Measurements from ENCODE around the gene ADI1. TPM values are rescaled to one million over a fixed set of nuclear protein-coding genes. Genes with fewer than 3 reads are reported as not detected.

The ADI1 gene
- total RNA-seq, 4 donors from 2014 or later, result 43.7 to 207 (median 71.0) TPM

DNA sequence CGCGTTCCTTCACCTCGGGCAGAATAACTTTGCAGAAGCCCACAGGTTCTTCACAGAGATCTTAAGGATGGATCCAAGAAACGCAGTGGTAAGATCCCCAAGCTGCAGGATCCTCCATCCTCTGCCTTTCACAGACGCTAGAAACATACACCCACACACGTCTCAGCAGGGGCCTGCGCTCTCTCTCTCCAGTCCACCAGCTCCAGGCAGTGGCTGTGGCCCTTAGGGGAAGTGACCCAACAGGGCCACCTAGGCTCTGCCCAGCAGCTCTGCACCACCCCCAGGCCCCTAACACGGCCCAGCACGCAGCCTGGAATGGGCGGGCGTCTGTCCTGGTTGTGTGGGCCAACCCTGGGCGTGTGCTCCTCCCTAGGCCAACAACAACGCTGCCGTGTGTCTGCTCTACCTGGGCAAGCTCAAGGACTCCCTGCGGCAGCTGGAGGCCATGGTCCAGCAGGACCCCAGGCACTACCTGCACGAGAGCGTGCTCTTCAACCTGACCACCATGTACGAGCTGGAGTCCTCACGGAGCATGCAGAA, 40.4 kb downstream of the ADI1 start:
- Histone ChIP-seq H3K9me3 (no peaks in the 10 kb centered on the region), H3K36me3 (peaks cover 0 to 28% (median 0%) of the 10 kb centered on the region in 3 donors), H3K27me3 (no peaks in the 10 kb centered on the region), H3K27ac (no peak overlapping the region), H3K4me3 (no peak overlapping the region), H3K4me1 (peaks cover 0 to 5% (median 0%) of the 10 kb centered on the region in 4 donors)
- DNase-seq, result no peak
- TF ChIP-seq, protein P1, sequence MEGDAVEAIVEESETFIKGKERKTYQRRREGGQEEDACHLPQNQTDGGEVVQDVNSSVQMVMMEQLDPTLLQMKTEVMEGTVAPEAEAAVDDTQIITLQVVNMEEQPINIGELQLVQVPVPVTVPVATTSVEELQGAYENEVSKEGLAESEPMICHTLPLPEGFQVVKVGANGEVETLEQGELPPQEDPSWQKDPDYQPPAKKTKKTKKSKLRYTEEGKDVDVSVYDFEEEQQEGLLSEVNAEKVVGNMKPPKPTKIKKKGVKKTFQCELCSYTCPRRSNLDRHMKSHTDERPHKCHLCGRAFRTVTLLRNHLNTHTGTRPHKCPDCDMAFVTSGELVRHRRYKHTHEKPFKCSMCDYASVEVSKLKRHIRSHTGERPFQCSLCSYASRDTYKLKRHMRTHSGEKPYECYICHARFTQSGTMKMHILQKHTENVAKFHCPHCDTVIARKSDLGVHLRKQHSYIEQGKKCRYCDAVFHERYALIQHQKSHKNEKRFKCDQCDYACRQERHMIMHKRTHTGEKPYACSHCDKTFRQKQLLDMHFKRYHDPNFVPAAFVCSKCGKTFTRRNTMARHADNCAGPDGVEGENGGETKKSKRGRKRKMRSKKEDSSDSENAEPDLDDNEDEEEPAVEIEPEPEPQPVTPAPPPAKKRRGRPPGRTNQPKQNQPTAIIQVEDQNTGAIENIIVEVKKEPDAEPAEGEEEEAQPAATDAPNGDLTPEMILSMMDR (IDR thresholded peaks at IDR 0.05), result no peak
- no peak for TF ChIP-seq POLR2A (IDR thresholded peaks at IDR 0.05)

DNA sequence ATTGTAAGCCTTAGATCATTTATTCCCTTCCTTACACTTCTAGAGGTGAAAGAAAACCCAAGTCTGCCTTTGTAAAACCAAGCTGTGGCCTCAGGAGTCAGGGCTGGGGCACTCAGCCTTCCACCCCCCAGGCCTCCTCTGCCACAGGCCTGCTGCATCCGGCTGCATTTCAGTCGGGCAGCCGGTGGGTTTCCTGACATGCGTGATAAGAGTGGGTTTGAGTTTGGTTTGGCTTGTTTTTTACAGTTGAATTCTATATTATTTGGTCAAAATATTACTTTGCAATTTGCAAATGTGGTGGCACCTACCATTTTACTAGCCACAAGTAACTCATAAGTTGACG, 42.4 kb downstream of the ADI1 start:
- Histone ChIP-seq H3K27ac (no peak overlapping the region), H3K27me3 (no peaks in the 10 kb centered on the region), H3K36me3 (peaks cover 0 to 41% (median 0%) of the 10 kb centered on the region in 3 donors), H3K4me1 (no peaks in the 10 kb centered on the region), H3K4me3 (no peak overlapping the region), H3K9me3 (no peaks in the 10 kb centered on the region)
- no peak for DNase-seq
- no peak for TF ChIP-seq POLR2A (IDR thresholded peaks at IDR 0.05)
- TF ChIP-seq, protein P1 (IDR thresholded peaks at IDR 0.05), result no peak

DNA sequence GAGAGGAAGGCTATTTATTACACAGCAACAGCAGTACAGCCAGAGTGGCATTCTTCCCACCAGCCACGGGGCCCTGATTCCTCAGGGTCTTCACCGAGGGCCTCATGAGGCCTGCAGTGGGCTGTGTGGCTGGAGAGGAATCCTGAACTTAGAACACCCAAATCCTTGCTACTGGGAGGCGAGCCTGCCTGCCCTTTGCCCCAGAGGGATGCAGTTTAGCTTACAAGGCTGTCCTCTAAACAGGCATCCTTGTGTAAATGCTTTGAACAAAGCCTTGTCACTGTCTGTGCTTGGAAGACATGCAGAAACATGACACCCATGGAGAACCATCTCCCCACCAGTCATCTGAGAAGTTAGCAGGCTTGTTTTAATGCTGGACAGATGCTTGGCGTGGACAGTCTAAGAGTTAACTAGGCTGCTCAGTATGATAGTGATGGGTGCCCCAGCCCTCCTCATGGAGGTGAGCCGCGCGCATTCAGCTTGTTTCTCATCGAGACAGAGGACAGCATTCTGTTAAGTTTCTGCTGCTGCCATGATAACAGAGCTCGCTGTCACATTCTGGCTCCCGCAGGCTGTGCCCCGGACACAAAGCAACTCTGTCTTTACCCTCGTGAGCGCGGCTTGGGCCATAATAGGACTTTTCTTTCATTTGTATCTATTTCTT, 42.9 kb downstream of the ADI1 start:
- Histone ChIP-seq H3K4me3 (no peak overlapping the region), H3K4me1 (no peaks in the 10 kb centered on the region), H3K36me3 (peaks cover 0 to 45% (median 0%) of the 10 kb centered on the region in 3 donors), H3K27ac (no peak overlapping the region), H3K27me3 (no peaks in the 10 kb centered on the region), H3K9me3 (no peaks in the 10 kb centered on the region)
- no peak for DNase-seq
- TF ChIP-seq POLR2A (IDR thresholded peaks at IDR 0.05), result no peak
- TF ChIP-seq, protein P1 (IDR thresholded peaks at IDR 0.05), result no peak

DNA sequence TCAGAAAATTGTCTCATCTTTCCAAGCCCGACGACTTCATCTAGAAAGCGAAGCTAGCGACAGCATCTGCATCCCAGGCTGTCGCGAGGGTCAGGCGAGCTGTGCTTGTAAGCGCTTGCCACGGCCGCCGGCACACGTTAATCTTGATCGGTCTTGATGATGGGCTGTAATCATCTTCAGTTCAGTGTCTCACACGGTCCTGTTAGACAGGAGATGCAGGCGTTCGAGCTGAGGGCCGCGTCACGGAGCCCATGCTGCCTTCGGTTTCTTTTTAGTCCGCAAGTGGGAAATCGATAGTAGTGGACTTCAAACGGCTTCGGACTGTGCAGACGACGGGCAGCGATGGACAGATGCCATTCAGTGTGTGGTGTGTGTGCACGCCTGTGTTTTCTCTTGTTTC, 43.6 kb downstream of the ADI1 start:
- TF ChIP-seq, protein P1 (IDR thresholded peaks at IDR 0.05), result no peak
- TF ChIP-seq POLR2A (IDR thresholded peaks at IDR 0.05), result no peak
- Histone ChIP-seq H3K36me3 (peaks cover 0 to 45% (median 0%) of the 10 kb centered on the region in 3 donors), H3K4me1 (no peaks in the 10 kb centered on the region), H3K9me3 (no peaks in the 10 kb centered on the region), H3K4me3 (no peak overlapping the region), H3K27ac (no peak overlapping the region), H3K27me3 (no peaks in the 10 kb centered on the region)
- no peak for DNase-seq

DNA sequence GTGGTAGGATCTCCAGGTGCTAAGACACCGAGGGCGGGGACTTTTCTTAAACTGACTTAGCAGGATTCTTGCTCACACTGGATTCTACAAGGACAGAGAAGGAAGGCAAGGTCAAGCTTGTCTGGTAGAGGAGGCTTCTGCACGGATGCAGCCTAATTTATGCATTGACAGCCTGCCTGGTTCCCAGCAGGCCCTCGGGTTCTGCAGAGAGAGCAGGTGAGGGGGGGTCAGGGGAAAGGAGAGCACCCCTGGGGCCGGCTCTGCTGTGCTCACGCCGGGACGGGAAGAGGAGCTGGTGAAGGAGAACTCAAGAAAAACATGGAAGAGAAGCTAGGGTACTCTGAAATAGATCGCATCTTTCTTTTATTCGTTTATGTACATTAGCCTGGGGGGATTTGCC, 46.4 kb downstream of the ADI1 start:
- H3K9me3 ChIP-seq, result no peaks in the 10 kb centered on the region
- peaks cover 0 to 54% (median 0%) of the 10 kb centered on the region in 3 donors for H3K36me3 ChIP-seq
- no peak overlapping the region for H3K27ac ChIP-seq
- H3K4me1 ChIP-seq, result no peaks in the 10 kb centered on the region
- no peak for DNase-seq
- TF ChIP-seq POLR2A (IDR thresholded peaks at IDR 0.05), result no peak
- TF ChIP-seq, protein P1 (IDR thresholded peaks at IDR 0.05), result no peak
- no peaks in the 10 kb centered on the region for H3K27me3 ChIP-seq
- no peak overlapping the region for H3K4me3 ChIP-seq
